ENCODE data around the gene CTAGE1. TPM values are rescaled to one million over a fixed set of nuclear protein-coding genes. Genes with fewer than 3 reads are reported as not detected.

CTAGE1 gene
- total and polyA plus RNA-seq, 10 of the 15 experiments (the other 5 are each of a cell fraction or from before 2014, with no cell fraction given): 0.01 TPM; not detected in 9

DNA sequence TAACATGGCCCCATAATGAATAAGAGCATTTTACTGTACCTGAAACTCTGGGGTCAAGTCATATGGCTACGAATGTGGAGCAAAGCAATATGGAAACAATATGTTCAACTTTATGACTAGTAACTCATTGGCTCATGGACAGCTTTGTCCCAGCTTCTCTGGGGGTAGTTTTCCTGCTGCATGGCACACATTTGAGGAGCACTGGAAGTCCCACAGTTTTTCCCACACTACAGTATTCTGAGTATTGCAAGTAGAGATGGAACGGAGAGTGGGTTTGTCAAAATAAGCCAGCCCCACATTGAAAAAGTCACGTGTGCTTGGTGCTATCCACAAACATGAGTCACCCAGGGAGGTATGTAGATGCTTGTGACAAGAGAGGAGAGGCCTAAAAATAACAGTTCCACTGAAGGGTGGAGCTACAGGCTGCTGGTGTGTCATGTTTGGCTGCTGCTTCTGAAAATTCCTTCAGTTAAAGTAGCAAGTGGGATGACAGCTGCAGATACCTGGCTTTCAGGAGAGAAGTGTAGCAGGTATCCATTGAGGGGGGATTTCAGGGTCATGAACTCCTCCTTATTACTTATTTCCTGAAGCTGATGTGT lies 48.2 kb upstream of the CTAGE1 start (continued):
- TF ChIP-seq, protein P1, sequence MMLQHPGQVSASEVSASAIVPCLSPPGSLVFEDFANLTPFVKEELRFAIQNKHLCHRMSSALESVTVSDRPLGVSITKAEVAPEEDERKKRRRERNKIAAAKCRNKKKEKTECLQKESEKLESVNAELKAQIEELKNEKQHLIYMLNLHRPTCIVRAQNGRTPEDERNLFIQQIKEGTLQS (IDR thresholded peaks at IDR 0.05; ENCODE audit: borderline replicate concordance, extremely low read depth, low read depth, low read length): no peak
- TF ChIP-seq ZNF24 (IDR thresholded peaks at IDR 0.05) (no peak), CREB1 (IDR thresholded peaks at IDR 0.05; ENCODE audit: low read depth) (no peak), FOXM1 (IDR thresholded peaks at IDR 0.05; ENCODE audit: low read depth, low read length) (no peak), BHLHE40 (IDR thresholded peaks at IDR 0.05; ENCODE audit: borderline replicate concordance in 1 of 2, low read depth in 2 of 2, low read length in 1 of 2) (no peak), IKZF1 (conservative IDR thresholded peaks at IDR 0.05) (no peak), CHD1 (IDR thresholded peaks at IDR 0.05; ENCODE audit: low read depth, low read length) (no peak), TAF1 (IDR thresholded peaks at IDR 0.05; ENCODE audit: borderline replicate concordance, low read depth, low read length) (no peak)
- TF ChIP-seq, protein P2, sequence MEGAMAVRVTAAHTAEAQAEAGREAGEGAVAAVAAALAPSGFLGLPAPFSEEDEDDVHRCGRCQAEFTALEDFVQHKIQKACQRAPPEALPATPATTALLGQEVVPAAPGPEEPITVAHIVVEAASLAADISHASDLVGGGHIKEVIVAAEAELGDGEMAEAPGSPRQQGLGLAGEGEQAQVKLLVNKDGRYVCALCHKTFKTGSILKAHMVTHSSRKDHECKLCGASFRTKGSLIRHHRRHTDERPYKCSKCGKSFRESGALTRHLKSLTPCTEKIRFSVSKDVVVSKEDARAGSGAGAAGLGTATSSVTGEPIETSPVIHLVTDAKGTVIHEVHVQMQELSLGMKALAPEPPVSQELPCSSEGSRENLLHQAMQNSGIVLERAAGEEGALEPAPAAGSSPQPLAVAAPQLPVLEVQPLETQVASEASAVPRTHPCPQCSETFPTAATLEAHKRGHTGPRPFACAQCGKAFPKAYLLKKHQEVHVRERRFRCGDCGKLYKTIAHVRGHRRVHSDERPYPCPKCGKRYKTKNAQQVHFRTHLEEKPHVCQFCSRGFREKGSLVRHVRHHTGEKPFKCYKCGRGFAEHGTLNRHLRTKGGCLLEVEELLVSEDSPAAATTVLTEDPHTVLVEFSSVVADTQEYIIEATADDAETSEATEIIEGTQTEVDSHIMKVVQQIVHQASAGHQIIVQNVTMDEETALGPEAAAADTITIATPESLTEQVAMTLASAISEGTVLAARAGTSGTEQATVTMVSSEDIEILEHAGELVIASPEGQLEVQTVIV (IDR thresholded peaks at IDR 0.05; ENCODE audit: borderline replicate concordance, partially characterized antibody): no peak
- TF ChIP-seq, protein P3, sequence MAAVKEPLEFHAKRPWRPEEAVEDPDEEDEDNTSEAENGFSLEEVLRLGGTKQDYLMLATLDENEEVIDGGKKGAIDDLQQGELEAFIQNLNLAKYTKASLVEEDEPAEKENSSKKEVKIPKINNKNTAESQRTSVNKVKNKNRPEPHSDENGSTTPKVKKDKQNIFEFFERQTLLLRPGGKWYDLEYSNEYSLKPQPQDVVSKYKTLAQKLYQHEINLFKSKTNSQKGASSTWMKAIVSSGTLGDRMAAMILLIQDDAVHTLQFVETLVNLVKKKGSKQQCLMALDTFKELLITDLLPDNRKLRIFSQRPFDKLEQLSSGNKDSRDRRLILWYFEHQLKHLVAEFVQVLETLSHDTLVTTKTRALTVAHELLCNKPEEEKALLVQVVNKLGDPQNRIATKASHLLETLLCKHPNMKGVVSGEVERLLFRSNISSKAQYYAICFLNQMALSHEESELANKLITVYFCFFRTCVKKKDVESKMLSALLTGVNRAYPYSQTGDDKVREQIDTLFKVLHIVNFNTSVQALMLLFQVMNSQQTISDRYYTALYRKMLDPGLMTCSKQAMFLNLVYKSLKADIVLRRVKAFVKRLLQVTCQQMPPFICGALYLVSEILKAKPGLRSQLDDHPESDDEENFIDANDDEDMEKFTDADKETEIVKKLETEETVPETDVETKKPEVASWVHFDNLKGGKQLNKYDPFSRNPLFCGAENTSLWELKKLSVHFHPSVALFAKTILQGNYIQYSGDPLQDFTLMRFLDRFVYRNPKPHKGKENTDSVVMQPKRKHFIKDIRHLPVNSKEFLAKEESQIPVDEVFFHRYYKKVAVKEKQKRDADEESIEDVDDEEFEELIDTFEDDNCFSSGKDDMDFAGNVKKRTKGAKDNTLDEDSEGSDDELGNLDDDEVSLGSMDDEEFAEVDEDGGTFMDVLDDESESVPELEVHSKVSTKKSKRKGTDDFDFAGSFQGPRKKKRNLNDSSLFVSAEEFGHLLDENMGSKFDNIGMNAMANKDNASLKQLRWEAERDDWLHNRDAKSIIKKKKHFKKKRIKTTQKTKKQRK (IDR thresholded peaks at IDR 0.05; ENCODE audit: low read depth, low read length): no peak
- TF ChIP-seq, protein P4, sequence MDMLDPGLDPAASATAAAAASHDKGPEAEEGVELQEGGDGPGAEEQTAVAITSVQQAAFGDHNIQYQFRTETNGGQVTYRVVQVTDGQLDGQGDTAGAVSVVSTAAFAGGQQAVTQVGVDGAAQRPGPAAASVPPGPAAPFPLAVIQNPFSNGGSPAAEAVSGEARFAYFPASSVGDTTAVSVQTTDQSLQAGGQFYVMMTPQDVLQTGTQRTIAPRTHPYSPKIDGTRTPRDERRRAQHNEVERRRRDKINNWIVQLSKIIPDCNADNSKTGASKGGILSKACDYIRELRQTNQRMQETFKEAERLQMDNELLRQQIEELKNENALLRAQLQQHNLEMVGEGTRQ (IDR thresholded peaks at IDR 0.05; ENCODE audit: borderline replicate concordance, low read depth, low read length): no peak

Data from GM12878 (cell line).